Natural killer cell (primary cell): ENCODE measurements around the gene TPP2. TPM values are rescaled to one million over a fixed set of nuclear protein-coding genes. Genes with fewer than 3 reads are reported as not detected.

Experiments used
- ATAC-seq, 3 donors: fragments of 150-1000 bp in 2 of 3; fragments of 200-7000 bp in 1 of 3; cut with Tn5 transposase; 1 replicate in 1 of 3; 2 replicates in 2 of 3; pipeline ENCODE4 v1.10.0; 2021; ENCODE audit warnings: mild to moderate bottlenecking in 2 of 3, moderate library complexity in 2 of 3
- DNase-seq, 2 donors: peaks; one replicate each; pipeline versions ENCODE4 v3.0.0 to v3.0.0-alpha.2; 2013 to 2021; ENCODE audit warnings: mixed read lengths in 1 of 2
- H3K27ac ChIP-seq: one replicate; pipeline ENCODE4 v1.5.1; 2013; ENCODE audit warnings: mild to moderate bottlenecking, low read length
- H3K27me3 ChIP-seq: one replicate; pipeline ENCODE4 v1.6.1; 2013; ENCODE audit warnings: low read length; ENCODE audit not compliant: control insufficient read depth, insufficient read depth
- H3K36me3 ChIP-seq: one replicate; pipeline ENCODE4 v1.6.1; 2013; ENCODE audit warnings: low read length; ENCODE audit not compliant: control insufficient read depth, insufficient read depth
- H3K4me1 ChIP-seq: one replicate; pipeline ENCODE4 v1.6.1; 2013; ENCODE audit warnings: low read length; ENCODE audit not compliant: control insufficient read depth, insufficient read depth
- H3K4me3 ChIP-seq: one replicate; pipeline ENCODE4 v1.5.1; 2013; ENCODE audit warnings: low read length
- H3K9me3 ChIP-seq: one replicate; pipeline ENCODE4 v1.6.1; 2013; ENCODE audit warnings: low read length; ENCODE audit not compliant: control insufficient read depth, insufficient read depth
- H3K27ac Mint-ChIP-seq, 2 donors: one replicate each; pipeline ENCODE4 v1.8.0; 2022; ENCODE audit warnings: mild to moderate bottlenecking in 2 of 2, mixed read lengths in 2 of 2, moderate library complexity in 1 of 2
- H3K27me3 Mint-ChIP-seq, 2 donors: one replicate each; pipeline ENCODE4 v1.8.0; 2022; ENCODE audit warnings: low read depth in 2 of 2, mixed read lengths in 2 of 2
- H3K36me3 Mint-ChIP-seq: one replicate; pipeline ENCODE4 v1.8.0; 2022; ENCODE audit warnings: mixed read lengths
- H3K4me1 Mint-ChIP-seq, 2 donors: one replicate each; pipeline ENCODE4 v1.8.0; 2022; ENCODE audit warnings: mixed read lengths in 2 of 2
- H3K4me3 Mint-ChIP-seq: one replicate; pipeline ENCODE4 v1.8.0; 2022; ENCODE audit warnings: mild to moderate bottlenecking, moderate library complexity, mixed read lengths
- H3K9me3 Mint-ChIP-seq, 2 donors: one replicate each; pipeline ENCODE4 v1.8.0; 2022; ENCODE audit warnings: mixed read lengths in 2 of 2
- CTCF ChIP-seq: fragments of 200-600 bp; IDR thresholded peaks from one replicate; pipeline ENCODE4 v1.8.0; 2022; ENCODE audit warnings: antibody characterized with exemption
- WGBS: methylation state at CpG from one replicate; pipeline ENCODE4 v1.1.7; 2013; ENCODE audit warnings: missing lambda C conversion rate; ENCODE audit not compliant: insufficient coverage; 5-methylcytosine and 5-hydroxymethylcytosine counted together
- intact Hi-C: fragments of 100-400 bp; cut with micrococcal nuclease; formaldehyde crosslinking; loops from one replicate; pipeline ENCODE4 v1.14.2; 2022
- total RNA-seq, 4 donors: library from RNA; stranded (reverse); fragments of 120-200 nt in 1 of 4; gene quantifications; one replicate each; pipeline versions ENCODE4 v1.2.3 to v1.2.4, GENCODE V29; 2013 to 2022

TPP2 gene
- total RNA-seq, 3 donors from 2014 or later (not counting 1 experiment from before 2014, with no cell fraction given) = 128 to 147 (median 136) TPM

GRCh38 chr13:102567857-102568256 lies 28.9 kb upstream of the TPP2 start:
- H3K4me1 ChIP-seq = no peaks in the 10 kb centered on the region
- Mint-ChIP-seq H3K4me3 (no peak overlapping the region), H3K36me3 (no peaks in the 10 kb centered on the region), H3K27ac (no peak overlapping the region), H3K4me1 (no peaks in the 10 kb centered on the region), H3K27me3 (peaks cover 21 to 41% of the 10 kb centered on the region in 2 donors), H3K9me3 (no peaks in the 10 kb centered on the region)
- no peak overlapping the region for H3K4me3 ChIP-seq
- no peak overlapping the region for H3K27ac ChIP-seq
- DNase-seq (no peak), ATAC-seq (no peak)
- intact Hi-C loops = no loop called here
- H3K36me3 ChIP-seq = no peaks in the 10 kb centered on the region
- H3K9me3 ChIP-seq = no peaks in the 10 kb centered on the region
- TF ChIP-seq CTCF = no peak
- 84% methylated on average over 4 of the region's 4 CpGs for WGBS
- H3K27me3 ChIP-seq = peaks cover 8% of the 10 kb centered on the region

GRCh38 chr13:102569488-102569887 lies 27.3 kb upstream of the TPP2 start:
- H3K4me1 Mint-ChIP-seq = no peaks in the 10 kb centered on the region

GRCh38 chr13:102571075-102571474 lies 25.7 kb upstream of the TPP2 start:
- Mint-ChIP-seq H3K36me3 (no peaks in the 10 kb centered on the region), H3K4me1 (no peaks in the 10 kb centered on the region), H3K9me3 (no peaks in the 10 kb centered on the region), H3K27ac (no peak overlapping the region), H3K27me3 (peaks cover 27 to 28% of the 10 kb centered on the region in 2 donors), H3K4me3 (no peak overlapping the region)
- TF ChIP-seq CTCF = no peak
- H3K4me3 ChIP-seq = no peak overlapping the region
- H3K9me3 ChIP-seq = no peaks in the 10 kb centered on the region
- no peak overlapping the region for H3K27ac ChIP-seq
- DNase-seq (no peak), ATAC-seq (no peak)
- H3K36me3 ChIP-seq = no peaks in the 10 kb centered on the region
- WGBS = 73% methylated on average over 4 of the region's 4 CpGs
- peaks cover 3% of the 10 kb centered on the region for H3K27me3 ChIP-seq
- H3K4me1 ChIP-seq = no peaks in the 10 kb centered on the region
- intact Hi-C loops = no loop called here

More at GRCh38 chr13:102569488-102569887, 27.3 kb upstream of the TPP2 start:
- intact Hi-C loops = no loop called here
- no peaks in the 10 kb centered on the region for H3K36me3 Mint-ChIP-seq
- Histone ChIP-seq H3K4me1 (no peaks in the 10 kb centered on the region), H3K27me3 (peaks cover 5% of the 10 kb centered on the region), H3K4me3 (no peak overlapping the region), H3K27ac (no peak overlapping the region), H3K36me3 (no peaks in the 10 kb centered on the region), H3K9me3 (no peaks in the 10 kb centered on the region)
- TF ChIP-seq CTCF = no peak
- no peak for DNase-seq
- H3K4me3 Mint-ChIP-seq = no peak overlapping the region
- H3K27ac Mint-ChIP-seq = no peak overlapping the region
- ATAC-seq = no peak
- H3K27me3 Mint-ChIP-seq = peaks cover 27 to 40% of the 10 kb centered on the region in 2 donors
- no peaks in the 10 kb centered on the region for H3K9me3 Mint-ChIP-seq
- WGBS = 78% methylated on average over 1 of the region's 1 CpG

GRCh38 chr13:102572323-102572722 lies 24.5 kb upstream of the TPP2 start:
- TF ChIP-seq CTCF = no peak
- DNase-seq = no peak
- Mint-ChIP-seq H3K4me3 (no peak overlapping the region), H3K27ac (no peak overlapping the region), H3K9me3 (no peaks in the 10 kb centered on the region), H3K27me3 (peaks cover 23 to 25% of the 10 kb centered on the region in 2 donors), H3K4me1 (no peaks in the 10 kb centered on the region), H3K36me3 (no peaks in the 10 kb centered on the region)
- WGBS = 82% methylated on average over 5 of the region's 6 CpGs
- Histone ChIP-seq H3K36me3 (no peaks in the 10 kb centered on the region), H3K4me3 (no peak overlapping the region), H3K9me3 (no peaks in the 10 kb centered on the region), H3K27ac (no peak overlapping the region), H3K4me1 (no peaks in the 10 kb centered on the region), H3K27me3 (no peaks in the 10 kb centered on the region)
- ATAC-seq = no peak
- intact Hi-C loops = no loop called here
